T-helper 17 cell (primary cell): ENCODE data around the gene PFKFB2. TPM values are rescaled to one million over a fixed set of nuclear protein-coding genes. Genes with fewer than 3 reads are reported as not detected.

Experiments used
- ATAC-seq: fragments of 150-1000 bp; cut with Tn5 transposase; 2 replicates; pipeline ENCODE4 v1.10.0; 2021; ENCODE audit warnings: mild to moderate bottlenecking, moderate library complexity
- DNase-seq, 3 donors: peaks; one replicate each; pipeline versions ENCODE4 v3.0.0 to v3.0.0-alpha.2; 2020 to 2021
- H3K9me3 ChIP-seq: one replicate; pipeline ENCODE4 v1.7.0; 2013; ENCODE audit warnings: low read length, mild to moderate bottlenecking; ENCODE audit not compliant: control insufficient read depth, poor library complexity, severe bottlenecking
- H3K27ac Mint-ChIP-seq: one replicate; pipeline ENCODE4 v1.8.0; 2022; ENCODE audit warnings: mild to moderate bottlenecking, moderate library complexity, mixed read lengths
- H3K27me3 Mint-ChIP-seq: one replicate; pipeline ENCODE4 v1.8.0; 2022; ENCODE audit warnings: mixed read lengths
- H3K36me3 Mint-ChIP-seq: one replicate; pipeline ENCODE4 v1.8.0; 2022; ENCODE audit warnings: low read depth, mixed read lengths
- H3K4me1 Mint-ChIP-seq: one replicate; pipeline ENCODE4 v1.8.0; 2022; ENCODE audit warnings: mild to moderate bottlenecking, mixed read lengths
- H3K4me3 Mint-ChIP-seq: one replicate; pipeline ENCODE4 v1.8.0; 2022; ENCODE audit warnings: mild to moderate bottlenecking, moderate library complexity, mixed read lengths
- total RNA-seq, 4 donors: library from RNA in 2 of 4; stranded (reverse) in 2 of 4; gene quantifications; one replicate each; pipeline ENCODE4 v1.2.3 and lab custom pipeline; 2022 to 2026

PFKFB2 gene
- total RNA-seq, 2 donors from 2014 or later, result 1.7 to 2.0 TPM

DNA sequence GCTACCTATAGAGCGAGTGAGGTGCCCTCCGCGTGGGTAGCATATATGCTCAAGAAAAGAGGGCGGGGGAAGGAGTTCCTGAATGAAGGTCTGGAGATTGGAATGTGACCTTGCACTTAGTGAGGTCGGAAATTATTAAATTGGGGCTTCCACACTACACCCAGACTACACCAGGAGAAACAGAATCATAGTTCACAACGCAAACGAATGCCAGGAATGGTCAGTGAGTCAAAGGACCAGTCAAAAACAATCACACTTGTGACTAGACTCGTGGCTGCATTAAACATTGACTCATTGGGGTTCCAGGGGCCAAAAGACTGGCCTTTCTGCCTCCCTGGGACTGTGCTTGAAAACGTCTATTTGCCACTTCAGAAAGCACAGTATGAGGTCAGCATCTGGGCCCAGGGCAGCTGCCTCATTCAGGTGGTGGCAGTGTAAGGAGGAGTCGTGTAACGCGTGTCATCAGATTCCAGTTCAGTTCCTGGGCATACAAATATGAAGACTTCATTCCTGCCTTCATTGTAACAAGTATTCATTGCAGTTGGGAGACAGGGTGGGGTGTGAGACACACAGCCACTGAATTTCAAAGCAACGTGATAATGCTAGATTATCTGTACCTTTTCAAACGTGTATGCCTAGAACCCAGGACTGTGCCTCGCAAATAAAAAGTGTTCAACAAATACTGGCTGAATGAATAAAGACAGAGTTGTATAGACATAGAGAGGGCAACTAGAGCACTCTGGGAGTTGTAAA, 1.7 kb upstream of the PFKFB2 start, which contains the start of gene YOD1:
TSS of gene YOD1 (minus strand) at position 18 of the 753 bp plus-strand sequence. CDS start 178 bp downstream, outside the sequence.
- no peak for DNase-seq
- ATAC-seq, result no peak

DNA sequence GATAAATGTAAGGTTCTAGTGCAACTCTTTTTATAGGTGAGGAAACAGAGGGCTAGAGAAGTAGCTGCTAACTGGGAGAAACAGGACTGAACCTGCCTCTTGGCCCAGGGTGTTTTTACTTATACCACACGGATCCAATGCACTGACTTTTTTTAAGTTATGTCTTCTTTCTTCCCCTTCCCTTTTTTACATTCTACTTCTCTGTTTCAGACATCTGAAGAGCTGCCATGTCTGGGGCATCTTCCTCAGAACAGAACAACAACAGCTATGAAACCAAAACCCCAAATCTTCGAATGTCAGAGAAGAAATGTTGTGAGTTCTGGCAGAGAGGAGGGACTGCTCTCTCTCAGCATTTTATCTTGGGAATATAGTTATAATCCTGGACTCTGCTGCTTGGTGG, 1.4 kb downstream of the PFKFB2 start:
- DNase-seq, result no peak
- Mint-ChIP-seq H3K4me1 (peaks cover 23% of the 10 kb centered on the region), H3K4me3 (peak overlapping the region; percentile 0), H3K36me3 (no peaks in the 10 kb centered on the region), H3K27me3 (no peaks in the 10 kb centered on the region), H3K27ac (peak overlapping the region; percentile 95)
- no peaks in the 10 kb centered on the region for H3K9me3 ChIP-seq
- no peak for ATAC-seq

More for the DNA sequence above, 1.7 kb upstream of the PFKFB2 start, which contains the start of gene YOD1:
- peak within 1 kb of the TSS; percentile 95 for H3K27ac Mint-ChIP-seq
- H3K27me3 Mint-ChIP-seq, result no peaks in the 10 kb centered on the region
- H3K9me3 ChIP-seq, result no peaks in the 10 kb centered on the region
- no peaks in the 10 kb centered on the region for H3K36me3 Mint-ChIP-seq
- H3K4me3 Mint-ChIP-seq, result peak within 1 kb of the TSS; percentile 99
- peaks cover 29% of the 10 kb centered on the region for H3K4me1 Mint-ChIP-seq

DNA sequence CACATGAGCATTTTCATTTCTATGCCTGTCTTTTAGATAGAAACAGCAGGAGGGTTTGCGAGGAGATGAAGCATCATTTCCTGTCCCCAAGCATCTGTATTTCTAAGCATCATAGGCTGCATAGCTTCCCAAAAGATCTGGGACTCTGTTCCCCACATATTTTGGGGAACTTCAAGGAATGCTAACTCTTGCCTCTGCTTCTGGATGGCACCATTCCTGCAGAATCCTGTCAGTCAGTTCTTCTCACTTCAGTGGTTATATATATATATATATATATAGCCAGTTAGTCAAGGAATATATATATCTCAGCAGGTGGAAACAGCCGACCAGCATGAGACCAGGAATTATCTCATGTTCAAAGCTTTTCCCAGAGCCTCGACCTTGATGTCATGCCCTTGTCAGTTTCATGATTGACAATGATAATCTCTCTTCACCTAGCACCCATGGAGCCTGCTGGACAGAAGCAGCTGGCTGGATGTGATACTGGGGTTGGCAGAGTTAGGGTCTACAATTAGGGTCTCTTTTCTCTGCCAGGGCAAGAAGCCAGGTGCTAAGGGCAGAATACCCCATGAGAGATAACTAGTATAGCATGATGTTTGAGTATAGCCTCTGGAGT, 2.4 kb downstream of the PFKFB2 start:
- no peaks in the 10 kb centered on the region for H3K27me3 Mint-ChIP-seq
- H3K4me3 Mint-ChIP-seq, result no peak overlapping the region
- H3K9me3 ChIP-seq, result no peaks in the 10 kb centered on the region
- H3K27ac Mint-ChIP-seq, result no peak overlapping the region
- H3K36me3 Mint-ChIP-seq, result no peaks in the 10 kb centered on the region
- DNase-seq (no peak), ATAC-seq (no peak)
- peaks cover 17% of the 10 kb centered on the region for H3K4me1 Mint-ChIP-seq

DNA sequence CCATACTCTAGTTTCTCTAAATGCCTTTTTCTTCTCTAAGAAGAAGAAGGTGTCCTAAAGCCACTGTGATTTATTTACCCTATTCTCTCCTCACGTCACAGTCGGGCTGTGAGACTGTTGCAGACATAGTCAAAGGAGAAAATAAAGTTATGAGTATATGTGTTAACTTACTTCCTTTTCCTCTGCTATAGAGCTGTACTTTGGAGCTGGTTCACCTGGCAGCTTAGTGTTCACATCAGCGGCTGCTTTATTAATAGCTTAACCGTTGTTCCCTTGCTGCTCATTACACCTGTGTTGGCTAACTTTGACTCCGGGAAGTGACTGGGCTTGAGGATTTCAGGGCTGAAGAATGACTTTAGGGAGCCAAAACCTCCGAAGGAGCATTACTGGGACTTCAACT, 3.6 kb downstream of the PFKFB2 start:
- Mint-ChIP-seq H3K27me3 (no peaks in the 10 kb centered on the region), H3K36me3 (no peaks in the 10 kb centered on the region), H3K4me3 (no peak overlapping the region), H3K4me1 (peaks cover 14% of the 10 kb centered on the region), H3K27ac (no peak overlapping the region)
- H3K9me3 ChIP-seq, result no peaks in the 10 kb centered on the region
- DNase-seq (no peak), ATAC-seq (no peak)

DNA sequence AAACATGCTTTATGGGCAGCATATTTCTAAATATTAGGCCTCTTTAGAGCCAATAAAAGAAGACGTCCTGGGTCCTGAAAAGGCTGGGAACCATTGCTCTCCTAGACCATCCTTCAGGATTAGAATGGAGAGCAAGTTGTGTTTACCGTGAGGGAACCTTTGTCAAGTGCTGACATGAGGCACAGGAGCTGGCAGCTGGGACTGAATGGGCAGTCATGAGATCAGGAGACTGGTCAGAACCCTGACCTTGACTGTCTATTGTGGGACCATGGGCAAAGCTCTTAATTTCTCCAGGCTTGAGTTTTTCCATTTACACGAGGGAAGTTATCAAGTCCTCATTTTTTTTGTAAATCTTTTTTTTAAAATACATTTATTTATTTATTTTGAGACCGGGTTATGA, 5.2 kb downstream of the PFKFB2 start:
- Mint-ChIP-seq H3K36me3 (peaks cover 6% of the 10 kb centered on the region), H3K27ac (no peak overlapping the region), H3K4me1 (peaks cover 5% of the 10 kb centered on the region), H3K27me3 (no peaks in the 10 kb centered on the region), H3K4me3 (no peak overlapping the region)
- H3K9me3 ChIP-seq, result no peaks in the 10 kb centered on the region
- ATAC-seq, result no peak
- DNase-seq, result no peak

DNA sequence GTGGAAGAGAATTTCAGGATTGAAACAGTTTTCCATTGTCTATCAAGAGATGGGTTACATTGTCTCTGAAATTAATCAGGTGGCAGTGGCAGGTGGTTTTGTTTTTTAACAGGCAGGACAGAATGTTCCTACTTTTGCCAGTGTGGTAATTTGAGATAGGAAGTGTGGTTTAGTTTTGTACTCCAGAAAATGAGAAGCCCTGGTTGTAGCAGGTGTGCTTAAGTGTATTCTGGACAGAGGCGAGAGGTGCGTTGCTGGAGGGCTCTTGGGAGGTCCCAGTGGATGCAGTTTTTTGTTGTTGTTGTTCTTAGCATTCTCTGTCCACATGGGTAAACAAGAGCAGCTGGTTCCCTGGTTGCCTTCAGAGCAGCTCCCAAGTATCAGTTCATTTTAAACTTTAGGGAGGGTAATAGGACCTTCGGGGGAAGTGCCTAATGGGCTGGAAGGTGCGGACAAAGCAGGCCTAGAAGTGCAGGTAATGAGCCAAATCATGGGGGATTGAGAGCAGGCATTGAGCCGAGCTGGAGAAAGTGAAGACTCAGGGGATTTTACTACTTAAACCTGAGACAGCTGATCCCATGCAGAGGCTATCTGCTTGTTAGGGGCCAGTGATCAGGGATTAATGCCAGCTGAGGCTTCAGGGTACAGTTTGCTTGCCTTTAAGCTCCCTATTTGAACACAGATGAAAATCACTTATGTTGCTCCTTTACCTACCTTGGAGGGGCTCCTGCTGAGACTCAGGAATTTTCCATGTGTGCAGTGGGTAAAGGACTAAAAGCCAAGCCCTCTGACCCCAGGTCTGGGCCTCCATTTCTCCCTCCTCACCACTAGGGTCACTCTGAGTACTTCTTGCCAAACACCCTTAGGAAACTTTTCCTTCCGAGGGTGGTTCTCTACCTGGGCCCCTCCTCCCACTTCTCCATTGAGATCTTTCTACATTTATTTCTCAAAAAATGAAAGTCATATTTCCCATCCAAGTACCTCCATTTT, 6.1 kb downstream of the PFKFB2 start:
- H3K36me3 Mint-ChIP-seq, result peaks cover 6% of the 10 kb centered on the region
- H3K9me3 ChIP-seq, result no peaks in the 10 kb centered on the region
- peaks cover 2% of the 10 kb centered on the region for H3K4me1 Mint-ChIP-seq
- H3K27ac Mint-ChIP-seq, result no peak overlapping the region
- no peak overlapping the region for H3K4me3 Mint-ChIP-seq
- DNase-seq, result no peak
- ATAC-seq, result no peak
- H3K27me3 Mint-ChIP-seq, result no peaks in the 10 kb centered on the region

DNA sequence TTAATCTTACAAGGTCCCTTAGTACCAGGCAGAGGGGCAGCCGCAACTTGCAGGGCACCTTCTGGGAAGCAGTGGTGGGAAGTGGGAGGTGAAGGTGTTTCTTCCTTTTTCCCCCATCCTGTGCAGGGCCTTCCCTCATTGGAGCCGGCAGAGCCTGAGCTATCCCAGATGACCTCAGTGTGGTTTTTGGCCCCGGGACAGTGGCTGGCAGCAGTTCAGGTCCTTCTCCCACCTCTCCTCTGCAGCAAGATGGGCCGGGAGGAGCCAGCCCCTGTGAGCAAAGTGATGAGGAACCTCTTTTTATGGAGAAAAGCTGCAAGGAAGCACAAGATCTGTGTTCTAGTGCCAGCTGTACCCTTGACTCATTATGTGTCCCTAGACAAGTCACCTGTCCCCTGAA, 6.8 kb downstream of the PFKFB2 start:
- ATAC-seq, result no peak
- H3K9me3 ChIP-seq, result no peaks in the 10 kb centered on the region
- H3K27ac Mint-ChIP-seq, result no peak overlapping the region
- no peak overlapping the region for H3K4me3 Mint-ChIP-seq
- H3K4me1 Mint-ChIP-seq, result no peaks in the 10 kb centered on the region
- H3K27me3 Mint-ChIP-seq, result no peaks in the 10 kb centered on the region
- peaks cover 6% of the 10 kb centered on the region for H3K36me3 Mint-ChIP-seq
- no peak for DNase-seq

DNA sequence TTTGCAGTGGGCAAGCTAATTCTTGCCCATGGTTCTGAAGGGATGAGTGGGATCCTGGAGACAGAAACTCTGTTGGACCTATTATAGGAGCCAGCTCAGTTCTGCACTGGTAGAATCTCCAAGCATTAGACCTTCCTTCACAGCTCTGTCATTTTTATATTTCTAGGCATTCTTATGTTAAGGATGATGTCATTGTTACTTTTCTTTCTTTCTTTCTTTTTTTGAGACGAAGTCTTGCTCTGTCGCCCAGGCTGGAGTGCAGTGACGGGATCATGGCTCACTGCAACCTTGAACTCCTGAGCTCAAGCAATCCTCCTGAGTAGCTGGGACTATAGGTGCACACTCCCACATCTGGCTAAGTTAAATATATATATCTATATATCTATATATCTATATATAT, 7.5 kb downstream of the PFKFB2 start:
- ATAC-seq (no peak), DNase-seq (no peak)
- H3K36me3 Mint-ChIP-seq, result peaks cover 6% of the 10 kb centered on the region
- no peak overlapping the region for H3K4me3 Mint-ChIP-seq
- no peaks in the 10 kb centered on the region for H3K9me3 ChIP-seq
- no peaks in the 10 kb centered on the region for H3K27me3 Mint-ChIP-seq
- H3K27ac Mint-ChIP-seq, result no peak overlapping the region
- H3K4me1 Mint-ChIP-seq, result no peaks in the 10 kb centered on the region

DNA sequence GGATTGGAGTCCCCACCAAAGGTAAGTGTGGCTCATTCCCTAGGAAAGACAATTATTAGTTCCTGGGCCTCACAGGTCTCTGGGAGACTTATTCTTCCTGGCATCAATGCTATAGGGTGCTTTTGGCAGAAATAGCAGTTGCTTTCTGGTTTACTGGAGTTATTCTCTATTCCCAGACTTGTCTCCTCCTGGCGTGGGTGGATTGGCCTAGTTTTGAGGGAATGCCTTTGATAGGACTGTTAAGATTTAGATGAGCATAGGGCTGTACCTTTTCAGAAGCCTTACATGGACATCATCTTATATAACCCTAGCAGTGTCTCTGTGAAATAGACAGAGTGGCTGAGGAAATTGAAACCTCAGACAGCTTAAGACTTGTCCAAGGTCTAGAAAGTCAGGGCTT, 9.0 kb downstream of the PFKFB2 start:
- Mint-ChIP-seq H3K4me1 (no peaks in the 10 kb centered on the region), H3K27me3 (no peaks in the 10 kb centered on the region), H3K36me3 (peaks cover 6% of the 10 kb centered on the region), H3K4me3 (no peak overlapping the region), H3K27ac (no peak overlapping the region)
- H3K9me3 ChIP-seq, result no peaks in the 10 kb centered on the region
- DNase-seq (no peak), ATAC-seq (no peak)

DNA sequence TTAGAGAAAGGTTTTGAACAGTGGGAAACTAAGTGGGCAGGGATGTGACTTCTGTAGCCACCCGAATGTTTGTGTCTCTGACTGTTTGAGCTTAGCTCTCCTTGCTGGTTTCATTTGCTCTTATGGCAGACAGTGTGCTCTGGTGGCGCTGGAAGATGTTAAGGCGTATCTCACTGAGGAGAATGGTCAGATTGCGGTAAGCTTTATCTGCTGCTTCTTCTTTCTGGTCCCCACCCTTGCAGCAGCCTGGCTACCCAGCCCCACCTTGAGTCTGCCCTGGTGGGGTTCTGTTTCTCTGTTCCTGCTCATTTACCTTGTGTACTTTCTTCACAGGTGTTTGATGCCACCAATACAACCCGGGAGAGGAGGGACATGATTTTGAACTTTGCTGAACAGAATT, 9.9 kb downstream of the PFKFB2 start:
- no peak for ATAC-seq
- DNase-seq, result no peak
- no peaks in the 10 kb centered on the region for H3K9me3 ChIP-seq
- no peaks in the 10 kb centered on the region for H3K4me1 Mint-ChIP-seq
- no peaks in the 10 kb centered on the region for H3K27me3 Mint-ChIP-seq
- H3K27ac Mint-ChIP-seq, result no peak overlapping the region
- no peak overlapping the region for H3K4me3 Mint-ChIP-seq
- H3K36me3 Mint-ChIP-seq, result peaks cover 6% of the 10 kb centered on the region

DNA sequence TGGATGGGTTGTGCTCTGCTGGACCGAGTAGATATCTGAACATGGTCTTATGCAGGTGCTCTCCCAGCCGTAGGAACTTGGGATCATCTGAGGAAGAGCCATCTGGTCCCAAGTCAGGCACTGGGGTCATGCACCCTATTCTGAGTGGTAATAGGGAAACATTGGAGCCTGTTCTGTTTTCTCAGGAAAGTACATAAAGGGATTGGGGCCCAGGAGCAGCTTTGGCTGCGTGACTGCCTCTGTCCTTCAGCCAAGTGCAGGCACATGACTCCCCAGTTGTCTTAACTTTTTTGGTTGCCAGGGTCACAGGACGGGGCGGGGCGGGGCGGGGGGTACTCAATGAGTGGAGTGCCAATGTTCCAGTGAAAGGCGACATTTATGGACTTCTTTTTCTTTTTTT, 11.5 kb downstream of the PFKFB2 start:
- Mint-ChIP-seq H3K27ac (no peak overlapping the region), H3K27me3 (no peaks in the 10 kb centered on the region), H3K4me3 (no peak overlapping the region)

DNA sequence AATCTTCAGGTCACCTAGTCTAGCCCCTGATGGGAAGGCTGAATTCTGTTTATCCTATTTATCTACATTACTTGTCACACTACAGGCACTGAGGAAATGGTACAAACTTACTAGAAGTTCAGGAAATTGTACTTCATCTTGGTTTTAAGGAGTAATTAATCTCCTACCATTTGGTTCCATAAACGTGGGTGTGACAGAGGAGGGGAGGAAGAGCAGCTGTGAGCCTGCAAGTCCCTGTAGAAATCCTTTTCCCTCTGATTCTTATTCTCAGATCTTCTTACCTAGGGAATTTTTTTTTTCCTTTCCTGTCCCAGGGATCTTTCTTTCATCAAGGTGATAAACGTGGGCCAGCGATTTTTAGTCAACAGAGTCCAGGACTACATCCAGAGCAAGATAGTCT, 14.1 kb downstream of the PFKFB2 start:
- no peak for DNase-seq

More for the DNA sequence above, 11.5 kb downstream of the PFKFB2 start:
- H3K9me3 ChIP-seq, result no peaks in the 10 kb centered on the region
- Mint-ChIP-seq H3K36me3 (peaks cover 6% of the 10 kb centered on the region), H3K4me1 (peaks cover 5% of the 10 kb centered on the region)
- ATAC-seq (no peak), DNase-seq (no peak)

DNA sequence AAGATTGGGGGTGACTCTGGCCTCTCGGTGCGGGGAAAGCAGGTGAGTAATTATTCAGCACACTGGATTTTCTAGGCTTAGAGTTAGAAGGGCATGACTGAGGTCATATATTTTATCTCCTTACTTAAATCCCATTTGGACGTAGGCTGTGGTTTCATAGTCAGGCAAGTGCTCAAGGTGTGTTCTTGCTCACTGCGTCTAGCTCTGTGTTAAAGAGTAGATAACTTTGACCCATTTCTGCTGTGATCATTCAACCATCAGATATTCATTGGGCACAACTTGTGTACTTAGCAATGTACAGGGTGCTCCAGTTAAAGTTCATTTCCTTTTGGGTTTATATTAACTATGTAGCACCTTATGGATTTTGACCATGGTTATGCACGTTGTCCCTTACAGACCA, 14.6 kb downstream of the PFKFB2 start:
- DNase-seq (no peak), ATAC-seq (no peak)
- H3K9me3 ChIP-seq, result no peaks in the 10 kb centered on the region
- no peaks in the 10 kb centered on the region for H3K27me3 Mint-ChIP-seq
- H3K4me1 Mint-ChIP-seq, result peaks cover 14% of the 10 kb centered on the region
- H3K36me3 Mint-ChIP-seq, result peaks cover 3% of the 10 kb centered on the region
- H3K27ac Mint-ChIP-seq, result no peak overlapping the region
- H3K4me3 Mint-ChIP-seq, result no peak overlapping the region

More for the DNA sequence above, 14.1 kb downstream of the PFKFB2 start:
- peaks cover 14% of the 10 kb centered on the region for H3K4me1 Mint-ChIP-seq
- H3K9me3 ChIP-seq, result no peaks in the 10 kb centered on the region
- peaks cover 6% of the 10 kb centered on the region for H3K36me3 Mint-ChIP-seq
- H3K4me3 Mint-ChIP-seq, result no peak overlapping the region
- no peak overlapping the region for H3K27ac Mint-ChIP-seq
- no peaks in the 10 kb centered on the region for H3K27me3 Mint-ChIP-seq
- no peak for ATAC-seq
